ENCODE data around the gene CAMK1D.
A peak's percentile ranks its signal among the peaks of the same experiment; 100 is the strongest.

Gene CAMK1D

GRCh38 chr10:12691596-12691995 lies 342.2 kb downstream of the CAMK1D start:
- Mint-ChIP-seq H3K27me3 (no peaks in the 10 kb centered on the region), H3K36me3 (peaks cover 4% of the 10 kb centered on the region), H3K4me3 (no peak overlapping the region), H3K9me3 (ENCODE audit: low read depth) (no peaks in the 10 kb centered on the region), H3K27ac (no peak overlapping the region), H3K4me1 (ENCODE audit: low read depth) (no peaks in the 10 kb centered on the region)

- Mint-ChIP-seq H3K4me1 (ENCODE audit: low read depth) (peaks cover 3% of the 10 kb centered on the region), H3K9me3 (ENCODE audit: low read depth) (no peaks in the 10 kb centered on the region), H3K36me3 (peaks cover 7% of the 10 kb centered on the region), H3K27ac (no peak overlapping the region), H3K4me3 (no peak overlapping the region), H3K27me3 (no peaks in the 10 kb centered on the region)
These were observed 348.4 kb downstream of the CAMK1D start for GRCh38 chr10:12697764-12698163.

DNA sequence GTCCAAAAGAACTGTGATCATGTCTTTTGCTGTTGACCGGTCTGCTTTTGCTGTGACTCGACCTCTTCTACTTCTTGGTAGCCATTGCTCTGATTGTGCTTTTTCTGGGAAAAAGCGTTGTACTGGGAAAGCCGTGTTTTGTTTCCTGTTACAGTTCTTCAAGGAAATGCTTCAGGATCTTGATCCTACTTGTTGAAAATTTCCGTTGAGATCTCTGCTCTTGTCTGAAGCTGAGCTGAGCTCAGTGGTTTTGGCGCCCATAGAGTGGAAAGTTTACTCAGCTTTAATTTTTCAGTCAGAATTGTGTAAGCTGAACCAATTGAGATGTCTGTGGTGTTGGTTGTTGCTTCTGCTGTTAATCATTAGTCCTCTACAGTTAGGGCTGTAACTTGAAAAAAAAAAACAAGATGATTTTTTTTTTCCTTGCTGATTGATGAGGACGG lies 349.9 kb downstream of the CAMK1D start:
- Mint-ChIP-seq H3K4me1 (ENCODE audit: low read depth) (peaks cover 3% of the 10 kb centered on the region), H3K27ac (no peak overlapping the region), H3K4me3 (no peak overlapping the region), H3K36me3 (peaks cover 7% of the 10 kb centered on the region), H3K9me3 (ENCODE audit: low read depth) (no peaks in the 10 kb centered on the region), H3K27me3 (no peaks in the 10 kb centered on the region)

DNA sequence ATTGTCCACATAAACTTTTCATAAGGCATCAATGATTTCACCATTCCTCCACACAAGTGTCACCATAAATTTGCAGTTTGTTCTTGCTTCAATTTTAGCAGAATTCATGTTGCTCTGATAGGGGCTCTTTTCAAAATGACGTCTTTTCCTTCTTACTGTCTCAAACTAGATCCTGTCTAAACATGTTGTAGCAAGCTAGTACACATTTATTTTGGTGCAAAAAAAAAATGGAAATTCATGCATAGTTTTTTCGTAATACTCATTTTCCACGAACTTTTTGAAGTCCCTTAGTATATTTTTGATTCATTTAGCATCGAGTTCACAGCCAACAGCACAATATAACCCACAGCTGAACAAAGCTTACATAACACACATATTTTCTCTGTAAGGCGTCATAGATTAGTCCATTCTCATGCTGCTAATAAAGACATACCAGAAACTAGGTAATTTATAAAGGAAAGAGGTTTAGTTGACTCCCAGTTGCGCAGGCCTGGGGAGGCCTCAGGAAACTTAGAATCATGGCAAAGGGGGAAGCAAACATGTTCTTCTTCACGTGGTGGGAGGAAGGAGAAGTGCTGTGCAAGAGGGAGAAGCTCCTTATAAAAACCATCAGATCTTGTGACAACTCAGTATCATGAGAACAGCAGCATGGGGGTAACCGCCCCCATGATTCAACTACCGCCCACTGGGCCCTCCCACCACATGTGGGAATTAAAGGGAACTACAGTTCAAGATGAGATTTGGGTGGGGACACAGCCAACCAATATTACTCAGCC lies 350.6 kb downstream of the CAMK1D start:
- Mint-ChIP-seq H3K4me1 (ENCODE audit: low read depth) (peaks cover 3% of the 10 kb centered on the region), H3K4me3 (no peak overlapping the region), H3K27ac (no peak overlapping the region), H3K27me3 (no peaks in the 10 kb centered on the region), H3K36me3 (peaks cover 7% of the 10 kb centered on the region), H3K9me3 (ENCODE audit: low read depth) (no peaks in the 10 kb centered on the region)

DNA sequence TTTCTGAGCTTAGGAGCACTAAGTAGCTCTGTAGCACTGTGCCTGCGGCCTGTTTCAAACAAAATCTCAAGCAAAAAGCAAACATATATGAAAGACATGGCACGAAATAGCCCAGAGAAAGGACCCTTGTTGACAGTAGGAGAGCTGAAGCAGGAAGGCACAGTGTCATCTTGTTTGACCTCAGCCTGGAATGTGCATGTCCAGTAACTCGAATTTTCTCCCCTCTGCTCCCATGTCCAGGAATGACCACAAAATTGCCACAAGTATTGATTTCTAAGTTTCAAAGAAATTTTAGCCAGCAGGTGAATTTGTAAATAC lies 351.2 kb downstream of the CAMK1D start:
- Mint-ChIP-seq H3K27me3 (no peaks in the 10 kb centered on the region), H3K4me3 (no peak overlapping the region), H3K36me3 (peaks cover 7% of the 10 kb centered on the region), H3K27ac (no peak overlapping the region), H3K4me1 (ENCODE audit: low read depth) (peaks cover 3% of the 10 kb centered on the region), H3K9me3 (ENCODE audit: low read depth) (no peaks in the 10 kb centered on the region)

GRCh38 chr10:12701696-12702095 lies 352.3 kb downstream of the CAMK1D start:
- peaks cover 7% of the 10 kb centered on the region for H3K36me3 Mint-ChIP-seq
- H3K27me3 Mint-ChIP-seq: no peaks in the 10 kb centered on the region
- peaks cover 3% of the 10 kb centered on the region for H3K4me1 Mint-ChIP-seq (ENCODE audit: low read depth)
- no peak overlapping the region for H3K4me3 Mint-ChIP-seq
- no peak overlapping the region for H3K27ac Mint-ChIP-seq
- H3K9me3 Mint-ChIP-seq (ENCODE audit: low read depth): no peaks in the 10 kb centered on the region

- H3K27ac Mint-ChIP-seq: no peak overlapping the region
- H3K4me3 Mint-ChIP-seq: no peak overlapping the region
- H3K36me3 Mint-ChIP-seq: peaks cover 7% of the 10 kb centered on the region
- H3K27me3 Mint-ChIP-seq: no peaks in the 10 kb centered on the region
- H3K4me1 Mint-ChIP-seq (ENCODE audit: low read depth): peaks cover 4% of the 10 kb centered on the region
- H3K9me3 Mint-ChIP-seq (ENCODE audit: low read depth): no peaks in the 10 kb centered on the region
These were observed 352.9 kb downstream of the CAMK1D start for GRCh38 chr10:12702215-12702770.

GRCh38 chr10:12703126-12703525 lies 353.8 kb downstream of the CAMK1D start:
- Mint-ChIP-seq H3K4me1 (ENCODE audit: low read depth) (peaks cover 5% of the 10 kb centered on the region), H3K27ac (no peak overlapping the region), H3K9me3 (ENCODE audit: low read depth) (no peaks in the 10 kb centered on the region), H3K27me3 (no peaks in the 10 kb centered on the region), H3K36me3 (peaks cover 7% of the 10 kb centered on the region), H3K4me3 (no peak overlapping the region)

- H3K4me1 Mint-ChIP-seq (ENCODE audit: low read depth): peaks cover 5% of the 10 kb centered on the region
- peaks cover 7% of the 10 kb centered on the region for H3K36me3 Mint-ChIP-seq
- no peaks in the 10 kb centered on the region for H3K9me3 Mint-ChIP-seq (ENCODE audit: low read depth)
- H3K4me3 Mint-ChIP-seq: no peak overlapping the region
- H3K27ac Mint-ChIP-seq: no peak overlapping the region
- H3K27me3 Mint-ChIP-seq: no peaks in the 10 kb centered on the region
These were observed 354.5 kb downstream of the CAMK1D start for GRCh38 chr10:12703813-12704212.

DNA sequence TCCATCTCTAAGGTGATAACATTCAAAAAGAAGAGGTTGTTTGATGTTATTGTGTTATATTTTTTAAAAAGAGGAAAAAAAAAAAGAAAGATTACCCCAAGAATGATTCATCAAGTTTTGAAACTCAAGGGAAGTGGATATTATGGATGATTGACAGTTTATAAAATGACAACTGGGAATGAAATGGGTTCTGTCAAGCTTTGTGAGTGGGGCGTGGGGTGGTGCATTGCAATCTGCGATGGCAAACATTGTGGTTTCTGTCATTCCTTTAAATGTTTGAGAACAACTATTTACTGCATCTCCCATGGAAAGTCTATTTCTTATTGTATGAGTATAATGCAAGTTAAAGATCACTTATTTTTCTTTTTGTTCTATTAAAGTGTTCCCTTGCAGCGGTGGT lies 355.1 kb downstream of the CAMK1D start:
- Mint-ChIP-seq H3K9me3 (ENCODE audit: low read depth) (no peaks in the 10 kb centered on the region), H3K27me3 (no peaks in the 10 kb centered on the region), H3K4me3 (no peak overlapping the region), H3K27ac (no peak overlapping the region), H3K36me3 (peaks cover 7% of the 10 kb centered on the region), H3K4me1 (ENCODE audit: low read depth) (peaks cover 7% of the 10 kb centered on the region)

- Mint-ChIP-seq H3K27ac (no peak overlapping the region), H3K36me3 (no peaks in the 10 kb centered on the region), H3K4me3 (no peak overlapping the region), H3K4me1 (ENCODE audit: low read depth) (peaks cover 12% of the 10 kb centered on the region), H3K9me3 (ENCODE audit: low read depth) (no peaks in the 10 kb centered on the region), H3K27me3 (no peaks in the 10 kb centered on the region)
These were observed 356.6 kb downstream of the CAMK1D start for GRCh38 chr10:12705943-12706342.

- no peaks in the 10 kb centered on the region for H3K9me3 Mint-ChIP-seq (ENCODE audit: low read depth)
- no peak overlapping the region for H3K4me3 Mint-ChIP-seq
- H3K36me3 Mint-ChIP-seq: no peaks in the 10 kb centered on the region
- peaks cover 15% of the 10 kb centered on the region for H3K4me1 Mint-ChIP-seq (ENCODE audit: low read depth)
- no peak overlapping the region for H3K27ac Mint-ChIP-seq
- no peaks in the 10 kb centered on the region for H3K27me3 Mint-ChIP-seq
These were observed 358.3 kb downstream of the CAMK1D start for GRCh38 chr10:12707461-12708185.

DNA sequence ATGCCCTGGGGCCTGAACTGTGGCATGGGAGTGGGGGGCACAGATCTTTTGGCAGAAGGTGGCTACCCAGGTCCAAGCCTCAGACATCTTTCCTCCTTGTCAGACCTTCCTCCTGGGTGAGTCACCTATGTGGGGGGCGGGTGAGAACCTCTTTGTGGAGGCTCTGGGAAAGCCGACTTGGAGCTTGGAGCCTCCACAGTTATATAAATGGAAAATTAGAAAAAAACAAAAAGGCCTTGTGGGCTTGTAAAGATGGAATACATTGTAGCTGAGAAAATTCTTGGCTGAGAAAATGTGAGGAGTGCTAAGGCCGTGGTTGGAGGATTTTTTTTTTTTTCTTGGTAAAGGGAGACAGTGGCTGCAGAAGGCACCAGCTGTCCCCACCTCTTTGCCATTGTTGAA lies 359.7 kb downstream of the CAMK1D start:
- H3K4me1 Mint-ChIP-seq (ENCODE audit: low read depth): peaks cover 15% of the 10 kb centered on the region
- no peaks in the 10 kb centered on the region for H3K27me3 Mint-ChIP-seq
- peak overlapping the region; percentile 22 for H3K27ac Mint-ChIP-seq
- H3K36me3 Mint-ChIP-seq: no peaks in the 10 kb centered on the region
- H3K4me3 Mint-ChIP-seq: no peak overlapping the region
- H3K9me3 Mint-ChIP-seq (ENCODE audit: low read depth): no peaks in the 10 kb centered on the region

DNA sequence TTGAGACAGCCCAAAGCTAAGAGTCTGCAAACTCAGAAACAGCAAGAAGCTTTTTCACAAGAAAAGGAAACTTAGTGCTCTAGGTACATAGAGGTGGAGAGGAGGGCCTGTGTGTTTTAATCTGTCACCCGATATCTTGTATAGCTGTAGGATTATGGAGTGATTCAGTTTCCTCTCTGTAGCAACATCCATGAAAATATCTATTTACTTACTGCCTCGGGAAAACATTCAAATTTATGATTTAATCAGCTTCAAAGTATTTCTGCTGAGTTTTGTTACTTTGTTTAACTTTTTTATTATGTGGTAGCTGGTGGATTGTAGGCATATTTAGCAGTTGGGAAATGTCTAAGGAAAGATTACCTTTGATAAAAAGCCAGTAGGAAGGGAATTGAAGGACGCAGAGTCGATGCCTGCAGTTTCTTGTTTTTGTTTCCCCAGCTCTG lies 360.2 kb downstream of the CAMK1D start:
- no peaks in the 10 kb centered on the region for H3K36me3 Mint-ChIP-seq
- H3K4me3 Mint-ChIP-seq: no peak overlapping the region
- H3K4me1 Mint-ChIP-seq (ENCODE audit: low read depth): peaks cover 15% of the 10 kb centered on the region
- no peaks in the 10 kb centered on the region for H3K27me3 Mint-ChIP-seq
- no peak overlapping the region for H3K27ac Mint-ChIP-seq
- H3K9me3 Mint-ChIP-seq (ENCODE audit: low read depth): no peaks in the 10 kb centered on the region

GRCh38 chr10:12710157-12710556 lies 360.8 kb downstream of the CAMK1D start:
- no peaks in the 10 kb centered on the region for H3K9me3 Mint-ChIP-seq (ENCODE audit: low read depth)
- peaks cover 15% of the 10 kb centered on the region for H3K4me1 Mint-ChIP-seq (ENCODE audit: low read depth)
- H3K4me3 Mint-ChIP-seq: no peak overlapping the region
- H3K27me3 Mint-ChIP-seq: no peaks in the 10 kb centered on the region
- no peaks in the 10 kb centered on the region for H3K36me3 Mint-ChIP-seq
- no peak overlapping the region for H3K27ac Mint-ChIP-seq

All from activated naive CD8-positive, alpha-beta T cell (primary cell).